Right lobe of liver (tissue), 6 donors: ENCODE measurements around the gene APLP2. TPM values are rescaled to one million over a fixed set of nuclear protein-coding genes. Genes with fewer than 3 reads are reported as not detected.

Source experiments
- ATAC-seq, 4 donors: fragments of 200-7000 bp; cut with Tn5 transposase; one replicate each; pipeline ENCODE4 v1.9.1; 2020; ENCODE audit warnings: mild to moderate bottlenecking in 4 of 4, moderate library complexity in 4 of 4
- DNase-seq, 3 donors: peaks; one replicate each; pipeline ENCODE4 v3.0.0-alpha.2; 2020
- H3K27ac ChIP-seq, 3 donors: fragments of 200-600 bp; one replicate each; pipeline ENCODE4 v1.8.0; 2022
- H3K27me3 ChIP-seq, 2 donors: fragments of 200-600 bp; one replicate each; pipeline ENCODE4 v1.8.0; 2022
- H3K36me3 ChIP-seq, 4 donors: fragments of 200-600 bp; sonication (generic) in 1 of 4; one replicate each; pipeline versions ENCODE4 v1.5.1 to v1.8.0; 2017 to 2022; ENCODE audit warnings: control low read depth in 1 of 4
- H3K4me1 ChIP-seq, 4 donors: fragments of 200-600 bp; sonication (generic) in 1 of 4; one replicate each; pipeline versions ENCODE4 v1.5.1 to v1.8.0; 2017 to 2022; ENCODE audit warnings: control low read depth in 1 of 4
- H3K4me3 ChIP-seq, 3 donors: fragments of 200-600 bp; one replicate each; pipeline ENCODE4 v1.8.0; 2022
- H3K9me3 ChIP-seq, 4 donors: fragments of 200-600 bp; sonication (generic) in 1 of 4; one replicate each; pipeline versions ENCODE4 v1.5.1 to v1.8.0; 2017 to 2022; ENCODE audit warnings: control low read depth in 1 of 4
- POLR2A ChIP-seq: fragments of 450-650 bp; IDR thresholded peaks from one replicate; pipeline ENCODE4 v1.6.1; 2017; ENCODE audit warnings: antibody characterized with exemption, mild to moderate bottlenecking
- WGBS: methylation state at CpG from one replicate; pipeline ENCODE4 v1.1.6; 2018; ENCODE audit warnings: low coverage, low lambda C conversion rate; ENCODE audit not compliant: insufficient coverage; ENCODE audit errors: missing lambda C conversion rate; 5-methylcytosine and 5-hydroxymethylcytosine counted together
- intact Hi-C, 2 donors: fragments of 100-400 bp; cut with DNase I; formaldehyde crosslinking; loops; one replicate each; pipeline versions ENCODE4 v1.11.2 to v1.14.1; 2022
- total RNA-seq, 6 experiments: library from RNA; depleted of rRNA in 2 of 6; stranded (reverse); fragments of >200 nt in 2 of 6; fragmentation: NEBNext Ultra II Directional in 3 of 6; extraction: Animal tissue kit (Norgen Biotek cat#: 25700) in 3 of 6; gene quantifications; one replicate each; pipeline versions ENCODE4 v1.1.0 to v1.2.4, GENCODE V29; 2016 to 2023
- TF ChIP-seq, protein P1 (sequence below), 4 donors: fragments of 200-600 bp in 3 of 4; fragments of 450-650 bp in 1 of 4; IDR thresholded peaks; one replicate each; pipeline versions ENCODE4 v1.5.1 to v1.8.0; 2016 to 2022; ENCODE audit warnings: antibody characterized with exemption in 4 of 4, mild to moderate bottlenecking in 2 of 4
- donor health status: DM: no; HTN: yes; CAD: no.
- donor health status: DM: no; HTN: no; CAD: no.
- donor health status: DM: no; HTN: no; CAD: no.
- donor health status: DM: no; HTN: yes; CAD: no.
- donor health status: DM: no; HTN: yes; CAD: no.

The APLP2 gene
- total RNA-seq, 6 experiments from 2014 or later, result 184 to 255 (median 252) TPM

DNA sequence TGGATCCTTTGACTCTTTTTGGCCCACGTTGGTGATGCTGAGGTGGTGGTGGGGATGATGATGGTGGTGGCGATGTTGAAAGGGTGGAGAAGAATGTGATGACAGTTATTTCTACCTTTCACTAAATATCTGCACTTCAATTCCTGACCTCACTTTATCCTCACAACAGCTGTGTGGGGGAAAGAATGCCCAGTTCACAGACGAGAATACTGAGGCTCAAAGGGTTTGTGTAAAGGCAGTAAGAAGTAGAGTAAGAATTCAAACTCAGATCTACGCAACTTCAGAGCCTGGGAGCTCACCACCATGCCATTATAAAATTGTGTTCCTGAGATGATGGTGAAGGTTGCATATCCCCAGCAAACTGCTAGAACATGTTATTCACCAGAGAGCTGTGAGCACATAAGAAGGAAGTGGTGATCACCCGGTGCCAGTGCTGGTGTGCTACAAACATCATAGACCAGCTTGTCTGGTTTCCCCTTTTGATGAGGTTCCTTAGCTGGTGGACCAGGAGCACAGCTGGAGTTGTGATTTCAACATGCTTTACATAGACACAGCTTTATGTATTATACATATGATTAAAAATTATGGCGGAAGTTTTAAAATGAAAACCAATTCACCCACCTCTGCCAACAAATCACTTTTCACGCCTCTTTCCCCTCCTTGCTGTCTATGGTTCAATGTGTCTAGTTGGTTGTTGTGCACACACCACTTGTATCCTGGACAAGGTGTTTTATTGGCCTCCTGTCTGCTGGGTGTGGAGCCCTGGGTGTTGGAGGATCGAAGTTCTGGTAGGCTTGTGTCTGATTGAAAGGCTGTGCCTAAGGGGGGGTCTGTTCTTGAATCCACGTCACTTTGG, 96.1 kb downstream of the APLP2 start:
- intact Hi-C loops, result no loop called here
- DNase-seq (no peak), ATAC-seq (no peak)
- TF ChIP-seq POLR2A, result no peak
- TF ChIP-seq, protein P1, sequence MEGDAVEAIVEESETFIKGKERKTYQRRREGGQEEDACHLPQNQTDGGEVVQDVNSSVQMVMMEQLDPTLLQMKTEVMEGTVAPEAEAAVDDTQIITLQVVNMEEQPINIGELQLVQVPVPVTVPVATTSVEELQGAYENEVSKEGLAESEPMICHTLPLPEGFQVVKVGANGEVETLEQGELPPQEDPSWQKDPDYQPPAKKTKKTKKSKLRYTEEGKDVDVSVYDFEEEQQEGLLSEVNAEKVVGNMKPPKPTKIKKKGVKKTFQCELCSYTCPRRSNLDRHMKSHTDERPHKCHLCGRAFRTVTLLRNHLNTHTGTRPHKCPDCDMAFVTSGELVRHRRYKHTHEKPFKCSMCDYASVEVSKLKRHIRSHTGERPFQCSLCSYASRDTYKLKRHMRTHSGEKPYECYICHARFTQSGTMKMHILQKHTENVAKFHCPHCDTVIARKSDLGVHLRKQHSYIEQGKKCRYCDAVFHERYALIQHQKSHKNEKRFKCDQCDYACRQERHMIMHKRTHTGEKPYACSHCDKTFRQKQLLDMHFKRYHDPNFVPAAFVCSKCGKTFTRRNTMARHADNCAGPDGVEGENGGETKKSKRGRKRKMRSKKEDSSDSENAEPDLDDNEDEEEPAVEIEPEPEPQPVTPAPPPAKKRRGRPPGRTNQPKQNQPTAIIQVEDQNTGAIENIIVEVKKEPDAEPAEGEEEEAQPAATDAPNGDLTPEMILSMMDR (IDR thresholded peaks at IDR 0.05), result no peak
- Histone ChIP-seq H3K36me3 (no peaks in the 10 kb centered on the region), H3K27ac (no peak overlapping the region), H3K4me1 (peaks cover 0 to 14% (median 2%) of the 10 kb centered on the region in 4 donors), H3K9me3 (no peaks in the 10 kb centered on the region), H3K4me3 (no peak overlapping the region), H3K27me3 (no peaks in the 10 kb centered on the region)
- WGBS, result 81% methylated on average over 8 of the region's 9 CpGs

DNA sequence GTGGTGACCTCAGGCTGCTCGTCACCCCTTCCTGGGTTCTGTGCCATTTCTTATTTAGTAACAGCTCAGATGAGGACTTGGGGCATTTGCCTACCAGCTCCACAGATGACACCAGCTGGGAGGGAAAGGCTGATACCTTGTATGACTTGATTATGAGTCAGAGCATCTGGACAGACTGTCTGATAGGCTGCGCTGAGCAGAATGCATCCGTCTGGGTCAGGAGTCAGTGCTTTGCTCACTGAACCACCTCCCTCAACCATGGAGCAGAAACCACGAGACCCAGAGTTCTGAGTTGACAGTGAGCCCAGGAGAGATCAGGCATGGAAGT, 96.7 kb downstream of the APLP2 start:
- ATAC-seq, result peak in 1 of 4 donors; percentile 59
- Histone ChIP-seq H3K4me3 (no peak overlapping the region), H3K4me1 (peaks cover 0 to 14% (median 2%) of the 10 kb centered on the region in 4 donors), H3K27ac (no peak overlapping the region), H3K36me3 (no peaks in the 10 kb centered on the region), H3K27me3 (no peaks in the 10 kb centered on the region), H3K9me3 (no peaks in the 10 kb centered on the region)
- intact Hi-C loops, result no loop called here
- TF ChIP-seq POLR2A, result no peak
- TF ChIP-seq, protein P1 (IDR thresholded peaks at IDR 0.05), result no peak
- 50% methylated on average over 1 of the region's 4 CpGs for WGBS
- DNase-seq, result no peak

DNA sequence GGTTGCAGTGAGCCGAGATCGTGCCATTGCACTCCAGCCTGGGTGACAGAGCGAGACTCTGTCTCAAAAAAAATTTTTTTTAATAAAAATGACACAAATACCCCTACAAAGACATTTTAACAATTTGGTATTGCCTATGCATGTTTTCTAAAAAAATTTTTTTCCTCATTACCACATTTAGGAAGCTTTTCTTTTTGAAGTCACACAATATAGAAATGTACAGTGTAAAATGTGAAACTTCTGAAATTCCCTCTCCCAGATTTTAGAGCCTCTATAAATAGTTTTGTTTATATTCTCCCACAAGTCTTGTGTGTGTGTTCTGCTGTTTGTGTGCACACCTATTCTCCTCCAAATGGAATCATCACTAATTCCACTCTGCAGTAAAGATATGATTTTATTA, 97.5 kb downstream of the APLP2 start:
- no peak overlapping the region for H3K4me3 ChIP-seq
- H3K27ac ChIP-seq, result no peak overlapping the region
- DNase-seq (no peak), ATAC-seq (no peak)
- intact Hi-C loops, result no loop called here
- H3K4me1 ChIP-seq, result peaks cover 0 to 14% (median 2%) of the 10 kb centered on the region in 4 donors
- no peaks in the 10 kb centered on the region for H3K9me3 ChIP-seq
- TF ChIP-seq, protein P1 (IDR thresholded peaks at IDR 0.05), result no peak
- TF ChIP-seq POLR2A, result no peak
- H3K27me3 ChIP-seq, result no peaks in the 10 kb centered on the region
- WGBS, result 90% methylated on average over 3 of the region's 3 CpGs
- H3K36me3 ChIP-seq, result no peaks in the 10 kb centered on the region

DNA sequence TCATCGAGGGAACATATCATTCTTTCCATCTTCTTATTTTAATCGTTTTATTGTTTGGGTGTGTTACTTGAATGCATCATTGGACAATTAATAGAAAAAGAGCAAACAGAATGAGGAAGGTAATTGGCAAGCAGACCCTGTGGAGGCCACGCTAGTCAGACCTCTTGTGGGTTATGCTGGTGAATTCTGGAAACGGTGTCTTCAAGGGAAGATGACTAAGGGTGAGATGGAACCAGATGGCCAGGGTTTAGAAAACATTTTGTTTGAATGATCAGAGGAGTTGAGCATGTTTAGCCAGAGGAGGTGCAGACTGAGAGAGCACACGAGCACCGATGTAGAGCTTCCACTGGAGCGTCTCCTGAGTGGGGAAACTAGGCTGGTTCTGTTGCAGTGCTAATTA, 98.4 kb downstream of the APLP2 start:
- TF ChIP-seq, protein P1 (IDR thresholded peaks at IDR 0.05), result no peak
- no peak for TF ChIP-seq POLR2A
- Histone ChIP-seq H3K9me3 (no peaks in the 10 kb centered on the region), H3K4me1 (peaks cover 0 to 14% (median 2%) of the 10 kb centered on the region in 4 donors), H3K4me3 (no peak overlapping the region), H3K27ac (no peak overlapping the region), H3K36me3 (no peaks in the 10 kb centered on the region), H3K27me3 (no peaks in the 10 kb centered on the region)
- intact Hi-C loops, result no loop called here
- ATAC-seq, result no peak
- 85% methylated on average over 4 of the region's 7 CpGs for WGBS
- DNase-seq, result no peak
